HL-60 (cell line): Measurements from ENCODE around the gene SNURF.

ENCODE experiments used
- DNase-seq, 2 experiments: peaks; one replicate each; pipeline ENCODE4 v3.0.0-alpha.2; 2010 to 2020; ENCODE audit warnings: low read depth in 1 of 2, low spot score in 1 of 2
- H3K27ac ChIP-seq: fragments of 250-450 bp; sonication (Bioruptor Pico); replicated peaks from 2 replicates; pipeline ENCODE4 v1.5.1; 2020; ENCODE audit warnings: mild to moderate bottlenecking, moderate library complexity
- H3K27me3 ChIP-seq: fragments of 250-450 bp; sonication (Bioruptor Pico); 2 replicates; pipeline ENCODE4 v1.5.1; 2021; ENCODE audit warnings: mild to moderate bottlenecking, moderate library complexity; ENCODE audit not compliant: insufficient read depth, poor library complexity, severe bottlenecking
- H3K4me3 ChIP-seq: replicated peaks from 2 replicates; pipeline ENCODE4 v1.5.1; 2011; ENCODE audit warnings: mild to moderate bottlenecking, control low read depth, low read length; ENCODE audit not compliant: insufficient read depth
- GABPA ChIP-seq: IDR thresholded peaks from 2 replicates; pipeline ENCODE4 v1.6.1; 2012; ENCODE audit warnings: low read depth
- POLR2AphosphoS5 ChIP-seq: IDR thresholded peaks from 2 replicates; pipeline ENCODE4 v1.6.1; 2012; ENCODE audit warnings: low read depth
- REST ChIP-seq: IDR thresholded peaks from 2 replicates; pipeline ENCODE4 v1.6.1; 2012; ENCODE audit warnings: low read depth; ENCODE audit not compliant: insufficient replicate concordance
- SPI1 ChIP-seq: IDR thresholded peaks from 2 replicates; pipeline ENCODE4 v1.6.1; 2012; ENCODE audit warnings: low read depth, mild to moderate bottlenecking, borderline replicate concordance
- TF ChIP-seq, protein P1 (sequence below): IDR thresholded peaks from one replicate; pipeline ENCODE4 v1.5.1; 2011; ENCODE audit warnings: low read length, control low read depth, inconsistent platforms; ENCODE audit not compliant: insufficient read depth

The SNURF gene

GRCh38 chr15:24986653-24987052 is 31.9 kb downstream of the SNURF start:
- TF ChIP-seq POLR2AphosphoS5 (no peak), GABPA (no peak), REST (no peak), SPI1 (no peak)
- TF ChIP-seq, protein P1, sequence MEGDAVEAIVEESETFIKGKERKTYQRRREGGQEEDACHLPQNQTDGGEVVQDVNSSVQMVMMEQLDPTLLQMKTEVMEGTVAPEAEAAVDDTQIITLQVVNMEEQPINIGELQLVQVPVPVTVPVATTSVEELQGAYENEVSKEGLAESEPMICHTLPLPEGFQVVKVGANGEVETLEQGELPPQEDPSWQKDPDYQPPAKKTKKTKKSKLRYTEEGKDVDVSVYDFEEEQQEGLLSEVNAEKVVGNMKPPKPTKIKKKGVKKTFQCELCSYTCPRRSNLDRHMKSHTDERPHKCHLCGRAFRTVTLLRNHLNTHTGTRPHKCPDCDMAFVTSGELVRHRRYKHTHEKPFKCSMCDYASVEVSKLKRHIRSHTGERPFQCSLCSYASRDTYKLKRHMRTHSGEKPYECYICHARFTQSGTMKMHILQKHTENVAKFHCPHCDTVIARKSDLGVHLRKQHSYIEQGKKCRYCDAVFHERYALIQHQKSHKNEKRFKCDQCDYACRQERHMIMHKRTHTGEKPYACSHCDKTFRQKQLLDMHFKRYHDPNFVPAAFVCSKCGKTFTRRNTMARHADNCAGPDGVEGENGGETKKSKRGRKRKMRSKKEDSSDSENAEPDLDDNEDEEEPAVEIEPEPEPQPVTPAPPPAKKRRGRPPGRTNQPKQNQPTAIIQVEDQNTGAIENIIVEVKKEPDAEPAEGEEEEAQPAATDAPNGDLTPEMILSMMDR, result no peak
- Histone ChIP-seq H3K27me3 (no peaks in the 10 kb centered on the region), H3K4me3 (no peak overlapping the region), H3K27ac (no peak overlapping the region)
- DNase-seq, result no peak
